ENCODE results near the gene COL23A1. TPM values are rescaled to one million over a fixed set of nuclear protein-coding genes. Genes with fewer than 3 reads are reported as not detected.
A peak's percentile ranks its signal among the peaks of the same experiment; 100 is the strongest.
"Not testable (repeated sequence)": the region's sequence is repeated elsewhere in the genome, so short reads cannot be mapped to it uniquely, and the experiment has no call there.

Gene COL23A1
- total RNA-seq, 2 experiments from 2014 or later = 0.21 to 0.22 TPM

DNA sequence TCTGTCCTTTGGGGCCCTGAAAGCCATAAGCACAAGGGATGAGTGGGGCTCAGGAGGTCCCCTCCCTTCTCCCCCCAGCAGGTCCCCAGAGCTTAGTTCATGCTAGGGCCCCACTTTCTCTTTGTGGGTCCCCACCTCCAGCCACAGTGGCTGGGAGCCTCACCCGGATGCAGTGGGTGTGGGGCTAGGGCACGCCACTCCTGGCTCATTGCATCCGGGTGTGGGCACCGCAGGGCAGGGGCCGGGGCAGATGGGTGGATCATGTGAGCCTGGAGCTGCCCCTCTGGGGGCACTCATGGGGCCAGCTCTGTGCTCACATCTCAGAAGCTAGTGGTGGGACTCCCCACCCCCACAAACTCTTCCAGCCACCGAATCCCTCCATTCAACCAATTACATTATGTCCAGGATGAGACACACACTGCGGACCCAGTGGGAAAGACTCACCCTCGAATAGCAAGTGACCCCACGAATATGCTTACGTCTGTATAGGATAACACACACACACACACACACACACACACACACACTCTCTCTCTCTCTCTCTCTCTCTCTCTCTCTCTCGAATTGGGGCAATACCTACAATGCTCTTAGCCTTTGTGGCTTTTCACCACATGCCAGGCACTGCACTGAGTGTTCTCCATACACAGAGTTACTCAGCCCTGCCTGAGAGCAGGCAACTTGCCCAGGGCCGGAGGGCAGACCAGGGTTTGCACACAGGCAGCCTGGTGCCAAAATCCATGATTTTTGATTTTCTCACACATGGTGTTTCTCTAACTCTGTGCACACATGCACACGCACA, 340.8 kb downstream of the COL23A1 start:
- H3K27me3 Mint-ChIP-seq = no peaks in the 10 kb centered on the region
- peak overlapping the region; percentile 42 for H3K4me3 Mint-ChIP-seq
- peak; percentile 42 for DNase-seq
- H3K36me3 Mint-ChIP-seq = no peaks in the 10 kb centered on the region
- peak overlapping the region; percentile 77 for H3K27ac Mint-ChIP-seq
- H3K4me1 Mint-ChIP-seq = peaks cover 12% of the 10 kb centered on the region
- H3K9me3 Mint-ChIP-seq = no peaks in the 10 kb centered on the region

DNA sequence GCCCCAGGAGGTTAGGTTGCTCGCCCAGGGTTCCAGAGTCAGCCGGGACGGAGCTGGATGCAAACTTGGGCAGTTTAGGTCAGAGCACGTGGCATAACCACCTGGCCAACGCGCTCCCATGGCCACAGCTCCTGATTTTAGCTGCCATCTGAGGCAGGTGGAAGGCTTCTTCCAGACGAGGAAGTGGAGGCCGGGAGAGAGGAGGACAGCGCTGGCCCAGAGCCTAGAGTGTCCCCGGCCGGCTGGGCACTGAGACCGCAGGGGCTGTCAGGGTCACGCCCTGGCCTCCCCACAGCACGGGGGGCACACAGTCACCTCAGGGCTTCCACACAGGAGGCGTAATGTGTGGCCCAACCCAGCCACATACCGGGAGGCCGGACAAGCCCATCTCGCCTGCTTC, 341.4 kb downstream of the COL23A1 start:
- no peaks in the 10 kb centered on the region for H3K9me3 Mint-ChIP-seq
- no peak overlapping the region for H3K4me3 Mint-ChIP-seq
- no peak for DNase-seq
- H3K27ac Mint-ChIP-seq = peak overlapping the region; percentile 77
- no peaks in the 10 kb centered on the region for H3K36me3 Mint-ChIP-seq
- H3K27me3 Mint-ChIP-seq = no peaks in the 10 kb centered on the region
- peaks cover 12% of the 10 kb centered on the region for H3K4me1 Mint-ChIP-seq

DNA sequence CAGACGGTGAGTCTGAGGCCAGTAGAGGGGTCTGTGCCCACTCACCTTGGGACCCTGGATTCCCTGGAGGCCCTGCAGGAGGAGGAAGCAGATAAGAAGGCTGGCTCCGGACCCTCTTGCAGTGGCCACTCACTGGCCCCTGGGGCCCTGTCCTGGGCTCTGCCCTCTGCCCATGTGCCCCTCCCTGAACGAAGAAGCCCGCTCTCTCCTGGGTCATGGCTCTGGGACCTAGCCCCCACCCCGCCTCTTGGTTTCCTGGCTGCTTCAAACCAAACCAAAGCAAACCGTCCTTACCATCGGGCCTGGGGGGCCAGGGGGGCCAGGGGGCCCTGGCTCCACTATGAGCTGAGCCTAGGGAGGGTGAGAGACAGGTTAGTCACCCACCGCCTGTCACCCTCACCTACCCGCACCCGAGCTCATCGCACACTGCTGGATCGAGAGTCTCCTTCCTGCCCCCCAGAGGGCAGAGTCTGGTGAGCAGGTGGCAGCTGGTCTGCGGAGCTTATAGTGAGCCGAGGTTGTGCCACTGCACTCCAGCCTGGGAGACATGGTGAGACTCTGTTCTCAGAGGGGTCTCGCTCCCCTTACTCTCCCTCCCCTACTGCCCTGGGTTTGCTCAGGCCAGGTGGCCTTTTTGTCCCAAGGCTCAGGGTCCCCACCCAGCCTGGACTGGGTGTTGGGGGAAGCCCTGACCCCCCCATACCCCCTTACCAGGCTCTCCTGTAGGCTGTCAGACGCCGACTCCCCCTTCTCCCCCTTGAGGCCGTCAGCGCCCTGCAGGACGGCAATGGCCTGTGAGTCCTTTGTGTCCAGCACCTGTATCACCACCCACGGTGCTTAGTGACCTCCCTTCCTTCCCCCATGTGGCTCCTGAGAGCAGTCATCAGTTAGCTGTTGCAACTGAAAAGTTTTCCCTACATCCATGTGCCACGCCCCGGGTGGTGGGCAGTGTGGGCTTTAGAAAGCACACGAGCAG, 342.4 kb downstream of the COL23A1 start:
- Mint-ChIP-seq H3K4me3 (no peak overlapping the region), H3K27ac (no peak overlapping the region), H3K27me3 (no peaks in the 10 kb centered on the region), H3K36me3 (no peaks in the 10 kb centered on the region), H3K4me1 (peaks cover 12% of the 10 kb centered on the region), H3K9me3 (no peaks in the 10 kb centered on the region)
- no peak for DNase-seq

DNA sequence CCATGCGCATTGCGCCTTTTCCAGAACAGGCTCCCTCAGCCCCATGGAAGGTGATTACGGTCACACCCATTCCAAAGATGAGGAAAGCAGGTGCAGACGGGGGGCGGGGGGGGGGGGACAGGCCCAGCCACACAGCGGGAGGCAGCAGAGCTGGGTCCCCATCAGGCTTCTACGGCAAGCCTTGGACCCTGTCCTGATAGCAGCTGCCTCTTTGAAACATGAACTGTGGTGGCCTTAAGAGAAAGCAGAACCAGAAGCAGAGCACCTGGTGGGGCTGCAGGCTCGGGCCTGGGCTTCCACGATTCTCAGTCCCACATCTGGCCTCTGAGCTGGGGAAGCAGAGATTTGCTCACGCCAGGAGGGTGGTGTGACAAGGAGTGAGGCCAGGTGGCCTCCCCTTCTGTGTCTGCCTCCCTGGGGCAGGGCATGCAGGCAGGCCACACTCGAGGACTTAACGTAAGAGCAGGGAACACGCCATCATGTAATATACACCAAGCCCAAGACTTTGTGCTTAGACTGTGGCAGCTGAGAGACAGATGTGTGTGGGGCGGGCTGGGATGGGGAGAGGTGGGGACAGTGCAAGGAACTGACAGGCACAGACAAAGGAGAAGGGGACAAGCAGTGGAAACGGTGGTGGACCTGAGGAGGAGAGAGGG, 343.4 kb downstream of the COL23A1 start:
- no peak for DNase-seq
- Mint-ChIP-seq H3K36me3 (no peaks in the 10 kb centered on the region), H3K4me3 (no peak overlapping the region), H3K27ac (no peak overlapping the region), H3K9me3 (no peaks in the 10 kb centered on the region), H3K27me3 (no peaks in the 10 kb centered on the region), H3K4me1 (peaks cover 12% of the 10 kb centered on the region)

DNA sequence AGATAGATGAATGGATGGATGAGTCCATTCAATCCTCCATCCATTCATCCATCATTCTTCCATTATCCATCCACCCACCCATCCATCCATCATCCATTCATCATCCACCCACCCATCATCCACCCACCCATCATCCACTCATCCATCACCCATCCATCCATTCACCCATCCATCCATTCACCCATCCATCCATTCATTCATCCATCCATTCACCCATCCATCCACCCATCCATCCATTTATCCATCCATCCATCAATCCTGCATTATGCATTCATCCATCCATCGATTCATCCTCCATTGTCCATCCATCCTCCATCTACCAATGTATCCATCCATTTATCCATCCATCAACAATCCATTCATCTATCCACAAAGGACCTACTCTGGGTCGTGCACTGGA, 344.8 kb downstream of the COL23A1 start:
- Mint-ChIP-seq H3K4me1 (peaks cover 21% of the 10 kb centered on the region), H3K9me3 (no peaks in the 10 kb centered on the region), H3K4me3 (no peak overlapping the region)

DNA sequence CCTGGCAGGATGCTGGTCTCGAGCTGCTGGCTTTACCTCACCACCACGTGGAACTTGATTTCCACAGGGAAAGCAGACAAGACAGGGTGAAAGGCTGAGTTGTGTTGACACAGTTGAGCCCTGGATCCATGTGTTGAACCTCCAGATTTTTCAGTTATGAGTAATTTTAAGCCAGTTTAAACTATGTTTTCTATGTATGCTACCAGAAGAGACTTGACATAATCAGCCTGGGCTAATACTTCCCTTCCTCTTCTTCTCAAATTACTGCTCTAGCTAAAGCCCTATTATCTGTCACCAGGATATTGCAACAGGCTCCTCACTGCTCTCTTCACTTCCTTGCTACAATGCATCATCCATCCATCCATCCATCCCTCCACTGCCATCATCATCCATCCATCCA, 345.6 kb downstream of the COL23A1 start:
- Mint-ChIP-seq H3K27ac (no peak overlapping the region), H3K27me3 (no peaks in the 10 kb centered on the region), H3K9me3 (no peaks in the 10 kb centered on the region), H3K4me3 (no peak overlapping the region), H3K36me3 (no peaks in the 10 kb centered on the region), H3K4me1 (peaks cover 24% of the 10 kb centered on the region)
- DNase-seq = no peak

More for the DNA sequence above, 344.8 kb downstream of the COL23A1 start:
- no peak for DNase-seq
- Mint-ChIP-seq H3K36me3 (no peaks in the 10 kb centered on the region), H3K27ac (no peak overlapping the region), H3K27me3 (no peaks in the 10 kb centered on the region)

DNA sequence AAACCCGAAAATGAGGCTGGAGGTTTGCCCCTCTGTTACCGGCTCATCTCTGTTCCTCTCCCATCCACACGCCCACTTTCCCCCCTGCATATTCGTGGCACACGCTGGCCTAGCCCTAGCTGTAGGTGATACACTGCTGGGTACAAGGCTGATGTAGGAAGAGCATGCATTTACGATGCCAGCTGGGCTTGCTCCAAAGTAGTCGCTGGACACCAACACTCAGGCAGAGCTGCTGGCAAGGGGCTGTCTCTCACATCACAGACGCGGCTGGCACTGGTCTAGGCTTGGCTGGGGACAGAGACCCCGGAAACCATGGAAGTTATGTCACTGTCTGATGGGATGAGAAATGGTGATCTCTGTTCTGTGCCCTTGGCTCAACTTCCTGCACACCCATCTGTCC, 347.8 kb downstream of the COL23A1 start:
- no peak for DNase-seq
- peak overlapping the region; percentile 60 for H3K27ac Mint-ChIP-seq

DNA sequence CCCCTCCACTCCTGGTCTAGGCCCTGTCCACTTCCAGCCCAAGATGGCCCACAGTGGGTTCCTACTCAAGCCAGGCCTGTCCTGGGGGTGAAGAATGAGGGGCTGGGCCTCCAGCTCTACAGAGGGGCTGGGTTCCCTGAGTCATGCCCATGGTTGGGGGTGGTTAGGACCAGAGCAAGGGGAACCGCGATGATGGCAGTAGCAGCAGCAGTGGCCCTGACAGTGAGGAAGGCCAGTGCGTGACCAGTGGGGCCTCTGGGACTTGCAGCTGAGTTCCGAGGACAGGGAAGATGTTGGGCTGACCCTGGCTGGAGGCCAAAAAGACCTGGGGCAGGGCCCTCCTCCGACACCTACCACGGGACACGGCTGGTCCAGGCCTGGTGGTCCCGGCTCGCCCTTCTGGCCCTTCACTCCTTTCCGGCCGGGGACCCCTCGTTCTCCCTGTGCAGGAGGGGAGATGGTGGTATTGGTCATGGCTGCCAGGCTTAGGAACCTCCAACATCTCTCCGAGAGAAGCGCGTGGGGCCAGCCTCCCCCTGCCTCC, 348.4 kb downstream of the COL23A1 start:
- no peaks in the 10 kb centered on the region for H3K9me3 Mint-ChIP-seq
- H3K36me3 Mint-ChIP-seq = no peaks in the 10 kb centered on the region
- H3K4me1 Mint-ChIP-seq = peaks cover 38% of the 10 kb centered on the region
- H3K27me3 Mint-ChIP-seq = no peaks in the 10 kb centered on the region
- peak overlapping the region; percentile 76 for H3K4me3 Mint-ChIP-seq
- no peak for DNase-seq
- peak overlapping the region; percentile 91 for H3K27ac Mint-ChIP-seq

More for the DNA sequence above, 347.8 kb downstream of the COL23A1 start:
- Mint-ChIP-seq H3K27me3 (no peaks in the 10 kb centered on the region), H3K4me3 (no peak overlapping the region), H3K4me1 (peaks cover 34% of the 10 kb centered on the region), H3K36me3 (no peaks in the 10 kb centered on the region), H3K9me3 (no peaks in the 10 kb centered on the region)

DNA sequence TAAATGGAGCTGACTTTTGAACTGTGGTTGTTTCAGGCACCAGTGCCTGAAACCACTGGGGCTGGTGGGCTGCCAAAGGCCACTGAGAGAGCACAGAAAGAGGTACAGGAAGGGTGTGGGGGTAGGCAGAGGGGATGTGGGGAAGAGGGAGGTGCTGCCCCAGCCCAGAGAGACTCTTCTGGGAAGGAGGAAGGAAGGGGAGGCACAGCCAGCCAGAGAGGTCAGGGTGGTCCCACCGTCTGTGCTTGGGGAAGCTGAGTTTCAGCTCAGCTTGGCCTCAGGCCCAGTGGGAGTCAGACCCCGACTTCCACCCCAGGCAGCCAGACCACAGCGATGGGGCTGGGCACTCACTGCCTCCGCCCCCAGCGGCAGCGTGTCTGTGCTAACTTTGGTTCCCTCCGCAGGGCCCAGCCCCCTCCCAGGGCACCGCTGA, 348.9 kb downstream of the COL23A1 start:
- Mint-ChIP-seq H3K4me1 (peaks cover 42% of the 10 kb centered on the region), H3K36me3 (no peaks in the 10 kb centered on the region)

DNA sequence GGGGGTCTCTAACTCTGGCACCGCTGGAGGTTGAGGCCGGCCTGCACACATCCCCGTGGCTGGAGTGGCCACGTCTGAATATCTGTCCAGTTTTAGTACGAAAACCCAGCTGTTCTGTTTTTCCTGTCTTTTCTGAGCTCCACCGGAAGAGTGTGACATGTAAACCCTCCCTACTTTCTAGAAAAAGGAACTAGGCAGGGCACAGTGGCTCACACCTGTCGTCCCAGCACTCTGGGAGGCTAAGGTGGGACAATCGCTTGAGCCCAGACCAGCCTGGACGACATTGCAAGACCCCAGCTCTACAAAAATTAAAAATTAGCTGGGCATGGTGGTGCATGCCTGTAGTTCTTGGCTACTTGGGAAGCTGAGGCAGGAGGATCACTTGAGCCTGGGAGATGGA, 349.4 kb downstream of the COL23A1 start:
- Mint-ChIP-seq H3K4me1 (peaks cover 44% of the 10 kb centered on the region), H3K27me3 (no peaks in the 10 kb centered on the region), H3K9me3 (no peaks in the 10 kb centered on the region), H3K36me3 (no peaks in the 10 kb centered on the region), H3K27ac (peak overlapping the region; percentile 91), H3K4me3 (peak overlapping the region; percentile 76)
- DNase-seq = no peak

More for the DNA sequence above, 348.9 kb downstream of the COL23A1 start:
- H3K27me3 Mint-ChIP-seq = no peaks in the 10 kb centered on the region
- H3K4me3 Mint-ChIP-seq = peak overlapping the region; percentile 76
- peak; percentile 35 for DNase-seq
- no peaks in the 10 kb centered on the region for H3K9me3 Mint-ChIP-seq
- H3K27ac Mint-ChIP-seq = peak overlapping the region; percentile 91

DNA sequence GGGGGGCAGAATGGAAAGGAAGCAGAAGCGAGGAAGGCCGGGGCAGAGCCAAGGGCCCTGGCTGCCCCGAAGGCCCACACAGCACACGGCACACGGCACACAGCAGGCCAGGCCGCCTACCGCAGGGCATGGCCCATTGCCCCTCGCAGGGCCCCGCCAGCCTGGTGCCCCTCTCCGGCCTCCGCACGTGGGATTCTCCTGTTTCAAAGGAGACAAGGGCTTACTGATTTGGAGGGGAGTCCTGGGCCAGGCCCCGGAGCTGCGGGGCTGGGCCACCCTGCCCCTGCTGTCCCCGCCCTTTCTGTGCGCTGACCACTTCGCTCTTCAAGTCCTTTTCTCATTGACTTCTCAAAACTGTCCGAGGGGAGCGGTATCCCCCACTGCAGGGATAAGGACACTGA, 349.9 kb downstream of the COL23A1 start:
- Mint-ChIP-seq H3K36me3 (no peaks in the 10 kb centered on the region), H3K9me3 (no peaks in the 10 kb centered on the region), H3K27me3 (no peaks in the 10 kb centered on the region), H3K4me3 (peak overlapping the region; percentile 76), H3K4me1 (peaks cover 47% of the 10 kb centered on the region), H3K27ac (peak overlapping the region; percentile 91)
- no peak for DNase-seq

DNA sequence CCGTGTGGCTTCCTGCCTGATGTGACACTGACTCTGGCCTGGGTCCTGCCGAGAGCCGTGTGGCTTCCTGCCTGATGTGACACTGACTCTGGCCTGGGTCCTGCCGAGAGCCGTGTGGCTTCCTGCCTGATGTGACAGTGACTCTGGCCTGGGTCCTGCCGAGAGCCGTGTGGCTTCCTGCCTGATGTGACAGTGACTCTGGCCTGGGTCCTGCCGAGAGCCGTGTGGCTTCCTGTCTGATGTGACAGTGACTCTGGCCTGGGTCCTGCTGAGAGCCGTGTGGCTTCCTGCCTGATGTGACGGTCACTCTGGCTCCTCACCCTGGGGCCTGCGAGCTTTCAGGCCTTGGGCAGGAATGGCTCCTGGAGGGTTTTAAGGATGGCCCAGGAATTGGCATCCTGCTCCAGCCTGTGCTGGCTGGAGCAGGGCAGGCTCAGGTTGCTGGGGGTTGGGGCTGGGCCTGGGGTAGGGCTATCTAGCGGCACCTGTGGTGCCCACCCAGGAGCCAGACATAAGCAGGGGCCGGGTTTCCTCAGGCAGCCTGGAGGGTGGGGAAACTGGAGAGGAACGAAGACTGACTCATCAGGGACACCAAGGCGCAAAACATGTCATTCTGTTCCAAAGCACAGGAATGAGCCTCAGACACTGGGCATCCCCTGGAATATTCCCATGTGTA, 350.4 kb downstream of the COL23A1 start:
- H3K4me1 Mint-ChIP-seq = peaks cover 53% of the 10 kb centered on the region
- not testable (repeated sequence) for H3K27me3 Mint-ChIP-seq, H3K9me3 Mint-ChIP-seq, H3K36me3 Mint-ChIP-seq, DNase-seq
- peak overlapping the region; percentile 62 for H3K4me3 Mint-ChIP-seq
- H3K27ac Mint-ChIP-seq = peak overlapping the region; percentile 91

DNA sequence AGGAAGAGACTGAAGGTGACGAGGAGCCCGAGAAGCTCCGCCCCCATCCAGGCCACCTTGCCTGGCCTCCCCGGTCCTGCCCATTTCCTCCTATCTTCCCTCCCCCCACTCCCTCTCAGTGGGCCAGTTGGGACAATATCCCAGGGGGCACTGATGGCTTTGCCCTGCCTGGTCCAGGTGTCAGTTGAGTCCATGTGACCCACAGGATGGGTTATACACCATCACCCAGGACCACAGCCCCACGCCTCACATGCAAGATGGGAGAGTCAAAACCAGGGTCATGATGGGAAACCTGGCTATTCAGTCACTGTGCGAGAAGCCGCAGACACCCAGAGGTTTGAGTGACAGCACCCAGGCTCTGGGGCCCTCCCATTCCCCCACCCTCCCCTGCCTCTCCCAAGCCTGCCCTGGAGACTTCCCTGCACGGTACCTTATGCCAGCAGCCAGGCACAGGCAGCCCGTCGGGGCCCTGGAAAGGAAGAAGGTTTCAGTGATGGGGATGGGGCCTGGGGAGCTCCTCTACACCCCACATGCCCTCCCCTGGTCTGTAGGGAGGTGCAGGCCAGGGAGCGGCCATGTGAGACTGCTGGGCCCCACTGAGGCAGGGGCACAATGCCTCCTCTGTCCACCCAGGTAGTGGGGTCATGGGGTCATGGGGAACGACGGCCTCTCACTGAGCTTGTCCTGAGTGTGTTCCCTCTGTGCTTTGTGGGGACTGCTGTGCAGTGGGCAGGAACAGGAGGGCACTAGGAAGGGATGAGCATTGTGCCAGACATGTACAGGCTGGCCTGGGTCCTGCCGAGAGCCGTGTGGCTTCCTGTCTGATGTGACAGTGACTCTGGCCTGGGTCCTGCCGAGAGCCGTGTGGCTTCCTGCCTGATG, 351.2 kb downstream of the COL23A1 start:
- H3K4me3 Mint-ChIP-seq = peak overlapping the region; percentile 53

More for the DNA sequence above, 351.2 kb downstream of the COL23A1 start:
- no peak for DNase-seq
- no peaks in the 10 kb centered on the region for H3K27me3 Mint-ChIP-seq
- H3K27ac Mint-ChIP-seq = peak overlapping the region; percentile 91
- H3K4me1 Mint-ChIP-seq = peaks cover 55% of the 10 kb centered on the region
- no peaks in the 10 kb centered on the region for H3K36me3 Mint-ChIP-seq
- H3K9me3 Mint-ChIP-seq = no peaks in the 10 kb centered on the region

Measured in activated naive CD8-positive, alpha-beta T cell treated with anti-CD3 and anti-CD28 coated beads for 36 hours (primary cell).